ENCODE data around the gene SCYGR5.

The SCYGR5 gene

GRCh38 chr2:227634201-227634600 is 32.4 kb upstream of the SCYGR5 start:
- CTCF ChIA-PET: interaction anchor here (0.5 to 0.9 kb wide), 3 partner anchors 10 to 132 kb away, joined by 3 to 4 read pairs (median 3); no protein-coding TSS in a partner anchor

DNA sequence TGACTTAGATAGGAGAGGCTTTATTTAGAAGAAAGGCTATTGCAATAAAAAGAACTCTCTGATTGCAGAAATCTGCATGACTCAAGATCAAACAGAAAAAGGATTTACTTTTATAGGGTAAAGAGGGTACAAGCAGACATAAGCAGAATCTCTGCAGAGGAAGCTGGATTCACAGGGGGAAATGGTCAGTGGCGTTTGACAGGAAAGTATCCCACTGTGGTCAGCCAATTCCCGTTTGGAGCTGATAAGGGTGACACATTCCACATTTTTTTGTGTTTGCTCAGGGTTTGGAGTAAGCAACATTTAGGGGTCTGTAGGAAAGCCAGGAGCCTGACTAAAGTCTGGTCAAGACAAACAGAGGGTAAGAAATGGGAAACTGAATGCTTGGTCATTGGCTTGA is 23.9 kb upstream of the SCYGR5 start:
- Histone ChIP-seq H3K4me3 (ENCODE audit: low read depth, low read length) (no peak overlapping the region), H3K27ac (ENCODE audit: extremely low read depth, low read depth, low read length) (no peak overlapping the region), H3K36me3 (ENCODE audit: control insufficient read depth in 2 of 2, insufficient read depth in 1 of 2, low read length in 2 of 2) (no peaks in the 10 kb centered on the region), H3K4me1 (ENCODE audit: control insufficient read depth, insufficient read depth, low read length) (no peaks in the 10 kb centered on the region), H3K9me3 (ENCODE audit: control insufficient read depth, insufficient read depth, low read depth, low read length) (no peaks in the 10 kb centered on the region)
- ChIA-PET CTCF (interaction anchor here (0.7 kb wide), 1 partner anchor 16 kb away, joined by 3 read pairs; no protein-coding TSS in a partner anchor), POLR2A (no interaction called here)
- TF ChIP-seq ZNF785 (tag by site-specific recombination; IDR thresholded peaks at IDR 0.05): no peak

More at GRCh38 chr2:227634201-227634600, 32.4 kb upstream of the SCYGR5 start:
- Histone ChIP-seq H3K27ac (ENCODE audit: extremely low read depth, low read depth, low read length) (no peak overlapping the region), H3K4me3 (ENCODE audit: low read depth, low read length) (no peak overlapping the region), H3K4me1 (ENCODE audit: control insufficient read depth, insufficient read depth, low read length) (no peaks in the 10 kb centered on the region), H3K9me3 (ENCODE audit: control insufficient read depth, insufficient read depth, low read depth, low read length) (no peaks in the 10 kb centered on the region), H3K36me3 (ENCODE audit: control insufficient read depth in 2 of 2, insufficient read depth in 1 of 2, low read length in 2 of 2) (no peaks in the 10 kb centered on the region)
- POLR2A ChIA-PET: no interaction called here
- TF ChIP-seq ZNF211 (tag by site-specific recombination; IDR thresholded peaks at IDR 0.05; ENCODE audit: low read depth) (no peak), ZNF664 (tag by site-specific recombination; IDR thresholded peaks at IDR 0.05) (no peak), KLF1 (tag by site-specific recombination; IDR thresholded peaks at IDR 0.05) (no peak), ZNF398 (tag by site-specific recombination; IDR thresholded peaks at IDR 0.05) (no peak), ZNF518A (tag by site-specific recombination; conservative IDR thresholded peaks at IDR 0.05; ENCODE audit: low read depth) (no peak), HOXC10 (CRISPR knock-in tag; IDR thresholded peaks at IDR 0.05) (no peak), ZNF23 (tag by site-specific recombination; IDR thresholded peaks at IDR 0.05; ENCODE audit: borderline replicate concordance) (no peak), ZNF423 (tag by site-specific recombination; IDR thresholded peaks at IDR 0.05) (no peak), EGR2 (tag by site-specific recombination; IDR thresholded peaks at IDR 0.05; ENCODE audit: low read depth) (no peak), ZNF16 (tag by site-specific recombination; IDR thresholded peaks at IDR 0.05; ENCODE audit: low read depth) (no peak)
- TF ChIP-seq, protein P1, sequence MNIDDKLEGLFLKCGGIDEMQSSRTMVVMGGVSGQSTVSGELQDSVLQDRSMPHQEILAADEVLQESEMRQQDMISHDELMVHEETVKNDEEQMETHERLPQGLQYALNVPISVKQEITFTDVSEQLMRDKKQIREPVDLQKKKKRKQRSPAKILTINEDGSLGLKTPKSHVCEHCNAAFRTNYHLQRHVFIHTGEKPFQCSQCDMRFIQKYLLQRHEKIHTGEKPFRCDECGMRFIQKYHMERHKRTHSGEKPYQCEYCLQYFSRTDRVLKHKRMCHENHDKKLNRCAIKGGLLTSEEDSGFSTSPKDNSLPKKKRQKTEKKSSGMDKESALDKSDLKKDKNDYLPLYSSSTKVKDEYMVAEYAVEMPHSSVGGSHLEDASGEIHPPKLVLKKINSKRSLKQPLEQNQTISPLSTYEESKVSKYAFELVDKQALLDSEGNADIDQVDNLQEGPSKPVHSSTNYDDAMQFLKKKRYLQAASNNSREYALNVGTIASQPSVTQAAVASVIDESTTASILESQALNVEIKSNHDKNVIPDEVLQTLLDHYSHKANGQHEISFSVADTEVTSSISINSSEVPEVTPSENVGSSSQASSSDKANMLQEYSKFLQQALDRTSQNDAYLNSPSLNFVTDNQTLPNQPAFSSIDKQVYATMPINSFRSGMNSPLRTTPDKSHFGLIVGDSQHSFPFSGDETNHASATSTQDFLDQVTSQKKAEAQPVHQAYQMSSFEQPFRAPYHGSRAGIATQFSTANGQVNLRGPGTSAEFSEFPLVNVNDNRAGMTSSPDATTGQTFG (tag by site-specific recombination; IDR thresholded peaks at IDR 0.05; ENCODE audit: borderline replicate concordance): no peak

All from HEK293 (cell line).